ENCODE results near the gene GSTA3. TPM values are rescaled to one million over a fixed set of nuclear protein-coding genes. Genes with fewer than 3 reads are reported as not detected.

Gene GSTA3
- total RNA-seq, 4 donors from 2014 or later = 12.4 to 17.4 (median 16.3) TPM

GRCh38 chr6:52914516-52914915, 5.0 kb upstream of the GSTA3 start:
- peaks cover 14% of the 10 kb centered on the region for H3K4me1 ChIP-seq
- H3K27me3 ChIP-seq = no peaks in the 10 kb centered on the region
- no peaks in the 10 kb centered on the region for H3K36me3 ChIP-seq
- no peaks in the 10 kb centered on the region for H3K9me3 ChIP-seq
- TF ChIP-seq EP300 (IDR thresholded peaks at IDR 0.05) = no peak
- no peak for TF ChIP-seq POLR2AphosphoS5 (IDR thresholded peaks at IDR 0.05)
- TF ChIP-seq CTCF (IDR thresholded peaks at IDR 0.05) = no peak
- no peak for TF ChIP-seq POLR2A (IDR thresholded peaks at IDR 0.05)
- no peak overlapping the region for H3K27ac ChIP-seq
- DNase-seq (ENCODE audit: low spot score in 2 of 2) = no peak
- H3K4me3 ChIP-seq = no peak overlapping the region

GRCh38 chr6:52910091-52910490, 593 bp upstream of the GSTA3 start:
- DNase-seq (ENCODE audit: low spot score in 2 of 2) = no peak
- H3K36me3 ChIP-seq = no peaks in the 10 kb centered on the region
- whole genome bisulfite sequencing = 83% methylated on average over 4 of the region's 4 CpGs
- H3K9me3 ChIP-seq = no peaks in the 10 kb centered on the region
- H3K27me3 ChIP-seq = no peaks in the 10 kb centered on the region
- TF ChIP-seq POLR2A (IDR thresholded peaks at IDR 0.05) = no peak
- no peak for TF ChIP-seq EP300 (IDR thresholded peaks at IDR 0.05)
- TF ChIP-seq CTCF (IDR thresholded peaks at IDR 0.05) = no peak
- no peak for TF ChIP-seq POLR2AphosphoS5 (IDR thresholded peaks at IDR 0.05)
- peak overlapping the region; percentile 33 for H3K27ac ChIP-seq
- no peak overlapping the region for H3K4me3 ChIP-seq
- H3K4me1 ChIP-seq = no peaks in the 10 kb centered on the region

GRCh38 chr6:52909131-52909530, 367 bp downstream of the GSTA3 start:
- peak overlapping the region; percentile 33 for H3K27ac ChIP-seq
- no peak for TF ChIP-seq CTCF (IDR thresholded peaks at IDR 0.05)
- TF ChIP-seq EP300 (IDR thresholded peaks at IDR 0.05) = no peak
- TF ChIP-seq POLR2A (IDR thresholded peaks at IDR 0.05) = no peak
- no peak for TF ChIP-seq POLR2AphosphoS5 (IDR thresholded peaks at IDR 0.05)
- no peaks in the 10 kb centered on the region for H3K4me1 ChIP-seq
- H3K36me3 ChIP-seq = no peaks in the 10 kb centered on the region
- 42% methylated on average over 3 of the region's 3 CpGs for WGBS
- H3K4me3 ChIP-seq = peak overlapping the region; percentile 8
- DNase-seq (ENCODE audit: low spot score in 2 of 2) = no peak
- H3K9me3 ChIP-seq = no peaks in the 10 kb centered on the region
- H3K27me3 ChIP-seq = peaks cover 2% of the 10 kb centered on the region

- Histone ChIP-seq H3K27me3 (peaks cover 2% of the 10 kb centered on the region), H3K27ac (no peak overlapping the region), H3K4me3 (peak overlapping the region; percentile 8), H3K36me3 (no peaks in the 10 kb centered on the region), H3K9me3 (no peaks in the 10 kb centered on the region), H3K4me1 (no peaks in the 10 kb centered on the region)
- TF ChIP-seq POLR2A (IDR thresholded peaks at IDR 0.05) (no peak), POLR2AphosphoS5 (IDR thresholded peaks at IDR 0.05) (no peak), EP300 (IDR thresholded peaks at IDR 0.05) (no peak), CTCF (IDR thresholded peaks at IDR 0.05) (no peak)
- DNase-seq (ENCODE audit: low spot score in 2 of 2) = no peak
- WGBS = 48% methylated on average over 2 of the region's 2 CpGs
Measured at GRCh38 chr6:52908526-52908925, 972 bp downstream of the GSTA3 start.

GRCh38 chr6:52904562-52905279, 4.8 kb downstream of the GSTA3 start:
- Histone ChIP-seq H3K9me3 (no peaks in the 10 kb centered on the region), H3K36me3 (no peaks in the 10 kb centered on the region), H3K4me3 (no peak overlapping the region), H3K27ac (no peak overlapping the region), H3K27me3 (peaks cover 2% of the 10 kb centered on the region), H3K4me1 (no peaks in the 10 kb centered on the region)
- TF ChIP-seq POLR2A (IDR thresholded peaks at IDR 0.05) (no peak), CTCF (IDR thresholded peaks at IDR 0.05) (no peak), POLR2AphosphoS5 (IDR thresholded peaks at IDR 0.05) (no peak), EP300 (IDR thresholded peaks at IDR 0.05) (no peak)
- 78% methylated on average over 6 of the region's 6 CpGs for WGBS
- DNase-seq (ENCODE audit: low spot score in 2 of 2) = no peak
